B cell (primary cell): ENCODE measurements around the gene POFUT2. TPM values are rescaled to one million over a fixed set of nuclear protein-coding genes. Genes with fewer than 3 reads are reported as not detected.

ENCODE experiments used
- ATAC-seq: fragments of 200-7000 bp; cut with Tn5 transposase; one replicate; pipeline ENCODE4 v1.10.0; 2021; ENCODE audit warnings: low read depth, mild to moderate bottlenecking, moderate number of reproducible peaks, moderate library complexity
- CTCF ChIA-PET: fragments of 350-600 bp; sonication (Branson Sonifier 250); formaldehyde crosslinking; loops from one replicate; lab custom pipeline; 2021; ENCODE audit warnings: antibody characterized with exemption, inconsistent platforms; lab: Charles Lee
- POLR2A ChIA-PET: fragments of 350-600 bp; sonication (Branson Sonifier 250); formaldehyde crosslinking; loops from one replicate; lab custom pipeline; 2021; ENCODE audit warnings: antibody characterized with exemption; lab: Charles Lee
- DNase-seq: peaks from one replicate; pipeline ENCODE4 v3.0.0; 2013
- H2AFZ ChIP-seq: 2 replicates; pipeline ENCODE4 v1.6.1; 2012; ENCODE audit warnings: mild to moderate bottlenecking, low read depth, low read length; ENCODE audit not compliant: insufficient read depth, poor library complexity, severe bottlenecking
- H3K27ac ChIP-seq, 2 donors: 1 replicate in 1 of 2; 2 replicates in 1 of 2; pipeline ENCODE4 v1.5.1; 2012 to 2013; ENCODE audit warnings: low read length in 2 of 2, mild to moderate bottlenecking in 2 of 2, moderate library complexity in 1 of 2
- H3K27me3 ChIP-seq, 4 experiments: fragments of 200-600 bp in 1 of 4; sonication (generic) in 1 of 4; replicated peaks in 1 of 4; 1 replicate in 2 of 4; 2 replicates in 2 of 4; pipeline versions ENCODE4 v1.6.1 to v1.7.0; 2013 to 2016; ENCODE audit warnings: low read length in 3 of 4, mild to moderate bottlenecking in 2 of 4, mixed read lengths in 1 of 4, moderate library complexity in 1 of 4; ENCODE audit not compliant: insufficient read depth in 4 of 4, control insufficient read depth in 3 of 4; ENCODE audit errors: control extremely low read depth in 1 of 4
- H3K36me3 ChIP-seq, 2 experiments: replicated peaks in 1 of 2; 1 replicate in 1 of 2; 2 replicates in 1 of 2; pipeline versions ENCODE4 v1.6.1 to v1.7.1; 2013; ENCODE audit warnings: low read length in 1 of 2; ENCODE audit not compliant: insufficient read depth in 2 of 2, control insufficient read depth in 1 of 2; ENCODE audit errors: control extremely low read depth in 1 of 2, extremely low read depth in 1 of 2
- H3K4me1 ChIP-seq, 2 donors: fragments of 200-600 bp in 1 of 2; sonication (generic) in 1 of 2; 1 replicate in 1 of 2; 2 replicates in 1 of 2; pipeline versions ENCODE4 v1.5.1 to v1.6.1; 2013 to 2017; ENCODE audit warnings: low read length in 2 of 2; ENCODE audit not compliant: control insufficient read depth in 2 of 2, insufficient read depth in 2 of 2
- H3K4me2 ChIP-seq: replicated peaks from 2 replicates; pipeline ENCODE3; 2012; ENCODE audit warnings: mild to moderate bottlenecking, low read depth, low read length; ENCODE audit not compliant: poor library complexity, severe bottlenecking
- H3K4me3 ChIP-seq, 5 experiments: fragments of 200-600 bp in 1 of 5; sonication (generic) in 1 of 5; 1 replicate in 3 of 5; 2 replicates in 2 of 5; pipeline versions ENCODE4 v1.5.1 to v1.7.0; 2011 to 2016; ENCODE audit warnings: low read length in 4 of 5, mild to moderate bottlenecking in 4 of 5, low read depth in 2 of 5, control low read depth in 1 of 5, moderate library complexity in 1 of 5; ENCODE audit not compliant: insufficient read depth in 1 of 5; ENCODE audit errors: control extremely low read depth in 1 of 5, extremely low read depth in 1 of 5
- H3K79me2 ChIP-seq: fragments of 200-600 bp; sonication (generic); one replicate; pipeline ENCODE4 v1.6.0; 2016; ENCODE audit warnings: low read length; ENCODE audit not compliant: control insufficient read depth, insufficient read depth
- H3K9ac ChIP-seq: fragments of 200-600 bp; sonication (generic); 2 replicates; pipeline ENCODE4 v1.6.1; 2017; ENCODE audit warnings: mild to moderate bottlenecking, low read length, moderate library complexity
- H3K9me3 ChIP-seq, 3 donors: one replicate each; pipeline versions ENCODE4 v1.6.1 to v1.7.1; 2013; ENCODE audit warnings: low read length in 2 of 3; ENCODE audit not compliant: control insufficient read depth in 2 of 3, insufficient read depth in 1 of 3; ENCODE audit errors: control extremely low read depth in 1 of 3
- H4K20me1 ChIP-seq: 2 replicates; pipeline ENCODE4 v1.6.0; 2012; ENCODE audit warnings: mild to moderate bottlenecking, low read length; ENCODE audit not compliant: insufficient read depth, control insufficient read depth, poor library complexity, severe bottlenecking
- H3K27ac Mint-ChIP-seq: one replicate; pipeline ENCODE4 v1.8.0; 2021; ENCODE audit warnings: mixed read lengths
- H3K27me3 Mint-ChIP-seq: one replicate; pipeline ENCODE4 v1.8.0; 2021; ENCODE audit warnings: mixed read lengths
- H3K4me1 Mint-ChIP-seq: one replicate; pipeline ENCODE4 v1.8.0; 2021; ENCODE audit warnings: mixed read lengths
- H3K4me3 Mint-ChIP-seq: one replicate; pipeline ENCODE4 v1.8.0; 2021; ENCODE audit warnings: mixed read lengths
- H3K9me3 Mint-ChIP-seq: one replicate; pipeline ENCODE4 v1.8.0; 2022; ENCODE audit warnings: mixed read lengths; ENCODE audit not compliant: insufficient read depth
- CTCF ChIP-seq: fragments of 200-600 bp; IDR thresholded peaks from one replicate; pipeline ENCODE4 v1.8.0; 2022; ENCODE audit warnings: antibody characterized with exemption, mild to moderate bottlenecking
- EZH2 ChIP-seq: IDR thresholded peaks from 2 replicates; pipeline ENCODE4 v1.6.1; 2012; ENCODE audit warnings: borderline replicate concordance, low read depth, mild to moderate bottlenecking, moderate library complexity, low read length; ENCODE audit not compliant: insufficient read depth, poor library complexity, severe bottlenecking
- WGBS: methylation state at CpG from one replicate; pipeline ENCODE4 v1.1.5; 2013; ENCODE audit warnings: missing lambda C conversion rate; ENCODE audit not compliant: insufficient coverage; 5-methylcytosine and 5-hydroxymethylcytosine counted together
- intact Hi-C: fragments of 100-400 bp; cut with micrococcal nuclease; formaldehyde crosslinking; loops from one replicate; pipeline ENCODE4 v1.10.0; 2022
- polyA plus RNA-seq: library from polyadenylated mRNA; depleted of rRNA; stranded (reverse); fragments of >200 nt; gene quantifications from 2 replicates; pipeline ENCODE4 v1.2.3, GENCODE V29; 2012
- total RNA-seq, 2 donors: library from RNA; stranded (reverse); fragments of 120-200 nt in 1 of 2; gene quantifications; 1 replicate in 1 of 2; 2 replicates in 1 of 2; pipeline versions ENCODE4 v1.2.3 to v1.2.4, GENCODE V29; 2013 to 2022

POFUT2 gene
- total and polyA plus RNA-seq, 2 donors (not counting 1 experiment from before 2014, with no cell fraction given) = 38.3 to 41.8 TPM

DNA sequence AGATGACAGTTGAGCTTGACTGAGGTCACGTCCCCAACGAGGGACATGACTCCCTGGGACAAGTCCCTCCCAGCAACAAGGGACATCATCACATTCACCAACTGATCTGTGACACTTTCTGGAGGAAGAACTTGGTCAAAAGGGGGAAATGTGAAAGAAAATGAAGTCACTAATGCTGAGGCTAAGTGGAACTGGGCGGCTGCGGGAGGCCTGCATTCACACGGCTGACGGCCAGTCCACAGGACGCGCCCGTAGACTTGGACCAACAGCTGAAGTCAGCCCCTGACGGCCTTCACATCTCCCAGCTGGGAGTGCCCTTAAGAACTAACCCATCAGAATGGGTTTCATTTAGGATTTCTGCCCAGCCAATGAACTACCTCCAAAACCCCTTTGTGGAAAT lies 26.6 kb downstream of the POFUT2 start:
- DNase-seq (no peak), ATAC-seq (no peak)
- intact Hi-C loops = no loop called here
- Histone ChIP-seq H3K4me3 (no peak overlapping the region), H3K4me2 (no peak overlapping the region), H3K36me3 (peaks cover 0 to 20% of the 10 kb centered on the region in 2 experiments), H3K4me1 (peaks cover 6 to 11% of the 10 kb centered on the region in 2 donors), H3K27me3 (peaks cover 0 to 6% (median 0%) of the 10 kb centered on the region in 4 experiments), H3K9ac (no peak overlapping the region), H4K20me1 (no peaks in the 10 kb centered on the region), H3K9me3 (no peaks in the 10 kb centered on the region), H3K27ac (no peak overlapping the region), H2AFZ (no peak overlapping the region), H3K79me2 (no peaks in the 10 kb centered on the region)
- no peaks in the 10 kb centered on the region for H3K4me1 Mint-ChIP-seq
- no peaks in the 10 kb centered on the region for H3K9me3 Mint-ChIP-seq
- ChIA-PET CTCF (no interaction called here), POLR2A (no interaction called here)
- no peak overlapping the region for H3K27ac Mint-ChIP-seq
- TF ChIP-seq CTCF = no peak
- TF ChIP-seq EZH2 = no peak
- H3K27me3 Mint-ChIP-seq = no peaks in the 10 kb centered on the region
- H3K4me3 Mint-ChIP-seq = no peak overlapping the region
- 97% methylated on average over 10 of the region's 10 CpGs for WGBS

DNA sequence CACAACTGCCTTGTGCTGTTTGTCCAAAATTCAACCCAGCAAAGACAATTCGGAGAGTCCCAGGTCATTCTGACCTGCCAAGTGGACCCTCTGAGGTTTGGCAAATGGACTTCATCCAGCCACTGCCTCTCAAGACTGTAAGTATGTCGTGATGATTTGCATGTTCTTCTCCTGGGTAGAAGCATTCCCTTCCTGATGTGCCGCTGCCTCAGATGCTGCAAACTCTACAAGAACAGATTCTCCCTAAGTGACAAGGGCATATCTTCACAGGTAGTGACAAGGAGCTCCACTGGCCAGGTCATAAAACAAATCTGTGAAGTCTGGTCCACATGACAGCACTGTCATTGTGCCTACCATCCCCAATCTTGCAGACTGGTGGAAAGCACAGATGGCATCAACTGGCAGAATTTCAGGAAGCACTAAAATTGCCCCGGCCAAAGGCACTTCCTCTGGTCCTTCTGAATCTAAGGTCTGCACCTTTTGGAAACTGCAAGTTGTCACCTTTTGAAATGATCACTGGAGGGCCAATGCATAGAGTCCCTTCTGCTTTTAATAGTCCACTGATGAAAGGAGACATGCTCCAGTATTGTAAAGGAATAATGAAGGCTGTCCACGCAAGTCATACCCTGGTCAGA lies 27.4 kb downstream of the POFUT2 start:
- ChIA-PET POLR2A (no interaction called here), CTCF (no interaction called here)
- Mint-ChIP-seq H3K27ac (no peak overlapping the region), H3K4me1 (no peaks in the 10 kb centered on the region), H3K9me3 (no peaks in the 10 kb centered on the region), H3K4me3 (no peak overlapping the region), H3K27me3 (peaks cover 3% of the 10 kb centered on the region)
- no peaks in the 10 kb centered on the region for H4K20me1 ChIP-seq
- 69% methylated on average over 4 of the region's 5 CpGs for WGBS
- no peak overlapping the region for H3K4me2 ChIP-seq
- DNase-seq (no peak), ATAC-seq (no peak)
- H3K27me3 ChIP-seq = peaks cover 0 to 7% (median 0%) of the 10 kb centered on the region in 4 experiments
- H3K9me3 ChIP-seq = no peaks in the 10 kb centered on the region
- H3K79me2 ChIP-seq = no peaks in the 10 kb centered on the region
- intact Hi-C loops = no loop called here
- no peak overlapping the region for H3K27ac ChIP-seq
- H3K9ac ChIP-seq = no peak overlapping the region
- peaks cover 6 to 15% of the 10 kb centered on the region in 2 donors for H3K4me1 ChIP-seq
- TF ChIP-seq EZH2 (no peak), CTCF (no peak)
- H2AFZ ChIP-seq = no peak overlapping the region
- peaks cover 0 to 16% of the 10 kb centered on the region in 2 experiments for H3K36me3 ChIP-seq
- no peak overlapping the region for H3K4me3 ChIP-seq
